Activated CD8-positive, alpha-beta memory T cell treated with anti-CD3 and anti-CD28 coated beads, Interleukin-2, amount 50 U/mL, for 1 hour (primary cell): Measurements from ENCODE around the gene ZFP36.

Source experiments
- DNase-seq: peaks from one replicate; pipeline ENCODE4 v3.0.0-alpha.2; 2020; ENCODE audit errors: extremely low read depth

Gene ZFP36

DNA sequence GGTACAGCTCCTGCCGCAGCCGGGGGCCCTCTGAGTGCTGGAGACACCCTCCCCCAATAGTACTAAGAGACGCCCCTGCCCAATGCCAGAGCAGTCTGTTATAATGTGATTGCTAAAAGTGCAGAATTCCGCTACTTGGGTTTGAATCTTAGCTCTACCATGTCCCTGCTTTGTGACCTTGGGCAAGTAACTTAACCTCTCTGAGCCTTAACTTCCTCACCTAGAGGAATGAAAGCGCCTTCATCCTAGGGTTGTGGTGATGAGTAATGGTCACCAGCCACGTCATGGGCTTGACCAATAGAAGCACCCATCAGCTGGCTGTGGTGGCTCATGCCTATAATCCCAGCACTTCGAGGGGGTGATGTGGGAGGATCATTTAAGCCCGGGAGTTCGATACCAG lies 12.4 kb downstream of the ZFP36 start:
- DNase-seq: no peak

DNA sequence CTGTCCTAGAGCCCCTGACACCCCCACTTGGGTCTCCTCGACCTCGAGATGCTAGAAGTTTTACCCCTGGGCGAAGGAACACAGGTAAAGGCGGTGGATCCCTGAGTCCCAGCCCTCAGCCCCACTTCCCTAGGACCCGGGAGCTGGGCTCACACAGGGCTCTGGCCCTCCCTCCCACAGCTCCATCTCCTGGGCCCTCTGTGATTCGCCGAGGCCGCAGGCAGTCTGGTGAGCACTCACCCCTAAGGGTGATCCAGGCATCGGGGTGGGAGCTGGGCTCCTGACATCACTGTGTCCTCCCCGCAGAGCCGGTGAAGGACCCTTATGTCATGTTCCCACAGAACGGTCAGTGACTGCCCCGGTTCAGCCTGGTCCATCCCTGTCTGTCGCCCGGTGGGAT lies 14.1 kb downstream of the ZFP36 start:
- DNase-seq: no peak

DNA sequence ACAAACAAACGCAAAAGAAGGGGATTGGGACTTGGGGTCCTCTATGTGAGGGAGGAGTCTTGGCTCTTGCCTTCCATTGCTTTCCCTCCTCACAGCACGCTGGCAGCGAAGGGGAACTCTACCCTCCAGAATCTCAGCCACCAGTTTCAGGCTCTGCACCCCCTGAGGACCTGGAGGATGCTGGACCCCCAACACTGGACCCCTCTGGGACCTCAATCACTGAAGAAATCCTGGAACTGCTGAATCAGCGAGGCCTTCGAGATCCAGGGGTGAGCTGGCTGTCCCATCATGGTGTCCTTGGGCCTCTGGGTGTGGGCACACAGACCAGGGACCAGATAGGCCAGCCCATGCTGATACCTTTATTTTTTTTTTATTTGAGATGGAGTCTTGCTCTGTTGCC lies 15.4 kb downstream of the ZFP36 start:
- DNase-seq: no peak

DNA sequence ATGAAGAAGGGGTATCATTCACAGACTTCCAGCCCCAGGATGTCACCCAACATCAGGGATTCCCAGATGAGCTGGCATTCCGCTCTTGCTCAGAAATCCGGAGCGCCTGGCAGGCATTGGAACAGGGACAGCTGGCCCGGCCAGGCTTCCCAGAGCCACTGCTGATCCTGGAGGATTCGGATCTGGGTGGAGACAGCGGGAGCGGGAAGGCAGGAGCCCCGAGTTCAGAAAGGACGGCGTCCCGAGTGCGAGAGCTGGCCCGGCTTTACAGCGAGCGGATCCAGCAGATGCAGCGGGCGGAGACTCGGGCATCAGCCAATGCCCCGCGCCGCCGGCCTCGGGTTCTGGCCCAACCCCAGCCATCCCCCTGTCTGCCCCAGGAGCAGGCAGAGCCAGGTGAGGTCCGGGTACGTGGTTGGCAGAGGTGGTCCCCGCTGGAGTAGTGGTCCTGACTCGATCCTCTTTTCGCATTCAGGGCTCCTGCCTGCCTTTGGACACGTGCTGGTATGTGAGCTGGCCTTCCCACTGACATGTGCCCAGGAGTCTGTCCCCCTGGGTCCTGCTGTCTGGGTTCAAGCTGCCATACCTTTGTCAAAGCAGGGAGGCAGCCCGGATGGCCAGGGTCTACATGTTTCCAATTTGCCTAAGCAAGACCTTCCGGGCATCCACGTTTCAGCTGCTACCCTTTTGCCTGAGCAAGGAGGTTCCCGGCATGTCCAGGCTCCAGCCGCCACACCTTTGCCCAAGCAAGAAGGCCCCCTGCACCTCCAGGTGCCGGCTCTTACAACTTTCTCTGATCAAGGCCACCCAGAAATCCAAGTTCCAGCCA lies 16.8 kb downstream of the ZFP36 start:
- no peak for DNase-seq

DNA sequence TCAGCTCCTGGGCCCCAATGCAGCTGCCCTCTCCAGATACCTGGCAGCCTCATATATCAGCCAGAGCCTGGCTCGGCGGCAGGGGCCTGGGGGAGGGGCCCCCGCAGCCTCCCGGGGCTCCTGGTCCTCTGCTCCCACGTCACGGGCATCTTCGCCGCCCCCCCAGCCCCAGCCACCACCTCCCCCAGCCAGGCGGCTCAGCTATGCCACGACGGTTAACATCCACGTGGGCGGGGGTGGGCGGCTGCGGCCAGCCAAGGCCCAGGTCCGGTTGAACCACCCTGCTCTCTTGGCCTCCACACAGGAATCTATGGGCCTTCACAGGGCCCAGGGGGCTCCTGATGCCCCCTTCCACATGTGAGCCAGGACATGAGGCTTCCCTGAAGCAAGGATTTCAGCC lies 18.3 kb downstream of the ZFP36 start:
- no peak for DNase-seq

DNA sequence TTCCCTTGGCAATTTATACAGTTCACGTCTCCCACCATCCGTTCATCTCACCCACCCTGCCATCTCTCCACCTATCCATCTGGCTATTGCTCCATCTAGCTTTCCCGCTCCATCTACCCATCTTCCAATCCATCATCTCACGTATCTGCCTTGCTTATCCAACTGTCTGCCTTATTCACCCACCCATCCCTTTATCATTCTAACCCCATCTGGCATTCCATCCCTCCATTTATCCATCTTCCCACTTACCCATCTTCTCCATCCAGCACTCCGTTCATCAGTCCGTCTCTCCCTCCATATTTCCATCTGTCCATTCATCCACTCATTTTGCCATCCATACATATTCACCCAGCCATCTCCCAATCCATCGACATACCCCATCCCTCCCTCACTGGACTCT lies 19.1 kb downstream of the ZFP36 start:
- no peak for DNase-seq

DNA sequence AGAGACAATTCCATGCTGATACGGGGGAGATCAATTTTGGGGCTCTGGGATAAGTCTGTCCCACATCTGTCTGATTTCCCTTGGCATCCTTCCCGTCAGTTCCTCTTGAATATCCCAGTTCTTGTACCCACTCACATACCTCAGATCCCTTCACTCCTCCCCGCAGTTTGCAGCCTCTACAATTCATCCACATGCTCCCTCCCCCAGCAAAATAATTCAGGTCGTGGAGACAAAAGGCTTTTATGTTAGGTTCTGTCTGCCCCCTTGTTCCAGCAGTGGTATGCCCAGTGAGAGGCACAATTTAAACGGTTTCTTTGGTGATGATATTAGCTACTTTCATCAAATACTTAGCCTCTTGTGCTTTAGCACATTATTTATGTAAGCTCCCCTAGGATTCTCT lies 19.5 kb downstream of the ZFP36 start:
- DNase-seq: no peak

DNA sequence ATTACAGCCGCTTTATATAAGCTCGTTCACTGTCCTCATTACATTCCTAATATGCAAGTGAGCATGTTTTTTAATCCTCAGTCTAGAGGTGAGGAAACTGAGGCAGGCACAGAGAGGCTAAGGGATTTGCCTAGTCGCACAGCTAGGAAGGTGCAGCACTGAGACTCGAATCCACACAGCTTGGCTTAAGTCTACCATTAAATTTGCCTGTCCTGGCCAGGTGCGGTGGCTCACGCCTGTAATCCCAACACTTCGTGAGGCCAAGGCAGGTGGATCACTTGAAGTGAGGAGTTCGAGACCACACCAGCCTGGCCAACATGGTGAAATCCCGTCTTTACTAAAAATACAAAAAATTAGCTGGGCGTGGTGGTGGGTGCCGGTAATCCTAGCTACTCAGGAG lies 21.1 kb downstream of the ZFP36 start:
- no peak for DNase-seq

DNA sequence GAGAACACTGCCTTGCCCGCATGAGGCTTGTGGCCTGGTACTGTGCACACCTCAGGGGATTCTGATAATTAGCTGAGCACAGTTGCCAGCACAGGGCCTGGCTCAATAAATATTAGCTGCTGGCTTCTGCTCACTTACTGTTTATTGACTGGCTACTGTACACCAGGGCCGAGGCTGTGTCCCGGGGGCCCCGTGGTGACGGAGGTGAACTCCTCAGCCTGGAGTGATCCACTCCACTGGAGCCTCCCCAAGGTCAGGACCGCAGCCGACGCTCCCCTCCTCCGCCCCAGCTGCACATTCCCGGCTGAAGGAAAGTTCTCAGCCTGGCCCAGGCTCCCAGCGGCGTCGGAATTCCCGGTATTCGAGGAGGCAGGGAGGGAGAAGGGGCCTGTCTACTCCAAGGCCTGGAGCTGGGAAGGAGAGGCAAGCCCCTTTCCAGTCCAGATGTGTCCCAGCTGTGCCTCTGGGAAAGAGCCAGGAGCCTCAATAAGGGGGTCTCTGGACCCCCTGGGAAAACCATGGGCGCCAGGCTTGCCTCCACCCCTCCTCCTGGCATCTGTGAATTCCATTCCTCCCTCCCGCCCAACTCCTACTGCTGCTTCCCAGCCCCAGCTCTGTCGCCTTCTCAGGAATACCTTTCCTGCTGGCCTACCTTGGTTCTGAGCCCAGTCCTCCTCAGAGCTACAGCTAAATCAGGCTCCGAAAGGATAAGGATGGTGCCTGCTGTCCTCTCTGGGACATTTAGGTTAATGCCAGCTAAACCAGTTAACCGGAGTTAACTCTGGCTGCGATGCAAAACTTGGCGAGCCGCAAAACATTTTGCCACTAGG lies 21.9 kb downstream of the ZFP36 start:
- DNase-seq: no peak

DNA sequence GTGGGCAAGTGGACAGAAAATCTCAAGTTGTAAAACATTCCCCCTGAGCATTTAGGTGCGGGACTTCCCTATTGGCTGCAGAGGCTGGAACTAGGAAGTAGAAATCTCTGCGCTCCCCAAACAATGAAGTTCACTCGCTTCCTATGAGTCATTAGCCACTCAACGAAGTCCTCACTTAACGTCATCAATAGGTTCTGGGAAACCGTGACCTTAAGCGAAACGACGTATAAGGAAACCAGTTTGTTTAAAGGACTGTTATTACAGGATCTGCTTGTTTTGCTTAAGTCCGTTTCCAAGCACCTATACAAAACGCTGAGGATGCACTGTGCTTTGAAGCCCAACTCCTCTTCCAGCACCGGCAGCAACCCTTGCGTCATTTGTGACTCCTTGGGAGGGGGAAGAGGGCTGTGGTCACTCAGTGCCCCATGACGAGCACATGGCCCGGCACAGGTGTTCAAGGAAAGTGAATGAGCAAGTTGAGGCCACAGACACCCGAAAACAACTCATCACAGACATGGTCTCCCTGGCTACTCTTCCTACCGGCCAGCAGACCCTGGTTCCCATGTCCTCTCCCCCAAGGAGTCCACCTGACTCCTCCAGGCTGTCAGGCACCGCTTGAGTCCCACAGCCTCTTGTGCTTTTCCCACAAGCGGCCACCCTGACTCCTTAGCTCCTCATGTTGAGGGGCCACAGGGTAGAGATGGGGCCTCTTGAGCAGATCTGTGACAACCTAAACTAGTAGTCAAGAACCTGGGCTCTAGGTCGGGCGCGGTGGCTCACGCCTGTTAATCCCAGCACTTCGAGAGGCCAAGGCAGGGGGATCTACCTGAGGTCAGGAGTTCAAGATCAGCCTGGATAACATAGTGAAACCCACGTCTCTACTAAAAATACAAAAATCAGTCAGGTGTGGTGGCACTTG lies 24.3 kb downstream of the ZFP36 start:
- DNase-seq: peak; percentile 57

DNA sequence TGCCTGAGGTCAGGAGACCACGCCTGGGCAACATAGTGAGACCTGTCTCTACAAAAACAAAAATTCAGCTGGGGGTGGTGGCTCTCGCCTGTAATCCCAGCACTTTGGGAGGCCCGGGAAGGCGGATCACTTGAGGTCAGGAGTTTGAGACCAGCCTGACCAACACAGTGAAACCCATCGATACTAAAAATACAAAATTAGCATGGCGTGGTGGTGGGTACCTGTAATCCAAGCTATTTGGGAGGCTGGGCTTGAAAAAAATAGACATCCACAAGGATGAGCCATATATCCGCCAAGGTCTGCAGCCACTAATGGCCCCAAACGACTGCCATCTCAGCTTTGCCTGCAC lies 26.0 kb downstream of the ZFP36 start:
- DNase-seq: no peak

DNA sequence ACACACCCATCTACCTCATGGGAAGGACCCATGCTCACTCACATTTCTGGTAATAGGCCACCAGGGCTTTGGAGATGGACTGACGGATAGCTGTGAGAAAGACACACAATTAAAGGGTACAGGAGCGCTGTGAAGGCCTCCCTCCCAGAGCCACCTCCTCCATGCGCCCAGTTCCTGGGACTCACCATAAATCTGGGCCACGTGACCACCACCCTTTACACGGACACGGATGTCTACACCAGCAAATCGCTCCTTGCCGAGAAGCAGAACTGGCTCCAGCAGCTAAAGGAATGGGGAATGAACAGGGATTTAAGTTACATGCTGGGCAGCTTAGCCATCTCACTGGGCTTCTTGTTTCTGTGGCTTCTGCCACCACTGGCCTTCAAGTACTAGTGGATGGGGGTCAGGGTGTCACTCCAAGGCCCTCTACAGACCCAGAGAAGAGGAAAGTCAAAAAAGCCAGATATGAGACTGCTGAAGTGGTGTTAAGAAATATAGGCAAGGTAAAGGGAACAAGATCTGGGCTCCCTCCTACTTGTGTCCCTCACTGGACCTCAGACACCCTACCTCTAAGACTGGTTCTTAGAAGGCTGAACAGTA lies 26.9 kb downstream of the ZFP36 start:
- no peak for DNase-seq

DNA sequence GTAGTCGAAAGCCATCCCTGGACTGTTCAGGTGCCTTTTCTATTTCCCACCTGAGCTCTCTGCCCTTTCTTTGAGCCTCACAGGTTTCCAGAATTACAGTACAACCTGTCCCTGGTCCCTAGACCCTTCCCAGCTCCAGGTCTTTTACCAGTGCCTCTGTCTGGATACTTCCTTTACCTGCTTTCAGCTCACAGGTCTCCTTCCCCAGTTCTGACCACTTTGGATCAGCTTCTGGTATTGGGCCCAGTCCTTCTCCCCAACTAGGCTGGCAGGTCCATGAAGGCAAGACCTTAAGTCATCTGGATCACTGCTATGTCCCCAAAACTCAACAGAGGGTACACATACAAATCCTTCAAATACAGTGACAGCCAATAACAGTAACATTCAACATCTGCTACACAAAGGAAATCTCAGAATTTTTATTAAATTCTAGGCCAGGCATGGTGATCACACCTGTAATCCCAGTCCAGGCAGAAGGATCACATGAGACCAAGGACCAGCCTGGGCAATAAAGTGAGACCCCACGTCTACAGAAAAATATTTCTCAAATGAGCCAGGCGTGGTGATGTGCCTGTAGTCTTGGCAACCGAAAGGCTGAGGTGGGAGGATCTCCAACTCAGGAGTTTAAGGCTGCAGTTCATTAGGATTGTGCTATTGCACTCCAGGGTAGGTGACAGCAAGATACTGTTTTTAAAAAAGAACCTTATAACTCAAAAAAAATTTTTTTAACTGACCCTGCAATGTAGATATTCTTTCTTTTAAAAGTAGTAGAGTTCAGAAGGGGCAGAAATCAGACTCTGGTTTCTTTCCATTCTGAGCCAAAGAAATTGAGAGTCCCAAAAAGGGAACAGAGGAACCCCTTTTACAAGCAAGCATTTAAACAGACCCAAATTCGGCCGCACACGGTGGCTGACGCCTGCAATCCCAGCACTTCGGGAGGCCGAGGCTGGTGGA lies 27.8 kb downstream of the ZFP36 start:
- DNase-seq: no peak

DNA sequence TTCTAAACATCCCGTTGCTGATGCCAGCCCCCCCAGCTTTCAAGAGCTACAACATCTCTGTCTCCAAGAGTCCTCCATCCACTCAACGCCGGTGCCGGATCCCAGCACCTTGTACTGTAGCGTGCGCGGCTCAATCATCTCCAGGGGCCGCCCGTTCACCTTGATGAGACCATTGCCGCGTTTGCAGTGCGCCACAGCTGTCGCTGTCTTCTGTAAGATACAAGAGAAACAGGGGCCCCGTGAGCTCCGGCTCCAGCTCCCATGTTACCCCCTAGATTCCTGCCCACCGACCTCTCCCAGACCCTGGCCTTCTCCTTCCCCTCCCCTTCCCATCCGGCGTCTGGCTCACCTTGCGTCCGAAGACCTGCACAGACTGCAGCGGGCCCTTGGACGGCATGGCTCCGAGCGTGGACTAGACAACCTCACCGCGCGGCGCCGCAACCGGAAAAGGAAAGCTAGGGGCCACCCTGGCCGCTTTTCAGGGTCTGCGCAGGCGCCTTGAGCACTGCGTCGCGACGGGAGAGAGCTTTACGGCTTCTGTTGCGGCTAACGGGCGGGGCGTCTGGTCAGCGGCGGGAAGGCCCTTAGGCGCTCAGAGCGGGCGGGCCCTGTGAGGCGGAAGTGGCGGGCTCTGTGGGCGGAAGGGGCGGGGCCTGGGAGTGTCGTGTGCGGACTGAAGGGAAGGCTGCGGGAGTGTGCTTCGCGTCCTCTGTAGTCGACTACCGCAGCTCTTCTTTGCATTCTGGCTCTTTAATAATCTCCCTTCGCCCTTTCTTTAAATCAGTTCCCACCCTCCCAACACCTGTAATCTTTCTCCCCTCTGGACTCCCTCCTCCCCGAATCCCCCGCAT lies 29.1 kb downstream of the ZFP36 start, which contains the start of gene RPS16:
TSS of gene RPS16 (minus strand) at position 451 of the 851 bp plus-strand sequence. CDS start at position 397, 54 bp downstream.
- DNase-seq: peak; percentile 98

DNA sequence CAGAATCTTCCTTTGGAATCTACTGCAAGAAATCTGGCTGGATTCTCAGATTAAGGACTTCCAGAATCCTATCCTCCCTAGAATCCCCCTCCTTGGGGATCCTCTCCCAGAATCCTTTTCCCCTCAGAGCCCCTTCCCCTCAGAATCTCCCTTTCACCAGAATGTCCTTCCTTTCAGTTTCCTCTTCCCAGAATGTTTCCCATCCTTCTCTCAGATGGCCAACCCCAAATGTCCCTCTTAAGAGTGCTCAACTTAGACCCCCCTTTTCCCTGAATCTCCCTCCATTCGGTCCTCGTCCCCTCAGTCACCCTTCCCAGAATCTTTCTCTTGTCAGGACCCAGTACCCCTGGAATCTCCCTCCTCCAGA lies 29.7 kb downstream of the ZFP36 start:
- no peak for DNase-seq

DNA sequence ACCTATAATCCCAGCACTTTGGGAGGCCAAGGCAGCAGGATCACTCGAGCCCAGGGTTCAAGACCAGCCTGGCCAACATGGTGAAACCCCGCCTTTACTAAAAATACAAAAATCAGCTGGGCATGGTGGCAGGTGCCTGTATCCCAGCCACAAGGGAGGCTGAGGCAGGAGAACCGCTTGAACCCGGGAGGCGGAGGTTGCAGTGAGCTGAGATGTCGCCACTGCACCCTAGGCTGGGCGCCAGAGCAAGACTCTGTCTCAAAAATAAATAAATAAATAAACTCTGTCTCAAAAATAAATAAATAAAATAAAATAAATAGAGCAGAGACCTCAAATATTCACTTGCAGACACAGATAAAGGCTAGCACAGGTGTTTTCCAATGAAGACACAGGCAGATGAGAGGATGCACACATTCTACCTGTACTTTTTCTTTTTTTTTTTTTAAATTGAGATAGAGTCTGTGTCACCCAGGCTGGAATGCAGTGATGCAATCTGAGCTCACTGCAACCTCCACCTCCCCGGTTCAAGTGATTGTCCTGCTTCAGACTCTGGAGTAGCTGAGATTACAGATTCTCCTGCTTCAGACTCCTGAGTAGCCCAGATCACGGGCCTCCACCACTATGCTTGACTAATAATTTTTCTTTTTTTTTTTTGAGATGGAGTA lies 31.8 kb downstream of the ZFP36 start:
- DNase-seq: no peak

DNA sequence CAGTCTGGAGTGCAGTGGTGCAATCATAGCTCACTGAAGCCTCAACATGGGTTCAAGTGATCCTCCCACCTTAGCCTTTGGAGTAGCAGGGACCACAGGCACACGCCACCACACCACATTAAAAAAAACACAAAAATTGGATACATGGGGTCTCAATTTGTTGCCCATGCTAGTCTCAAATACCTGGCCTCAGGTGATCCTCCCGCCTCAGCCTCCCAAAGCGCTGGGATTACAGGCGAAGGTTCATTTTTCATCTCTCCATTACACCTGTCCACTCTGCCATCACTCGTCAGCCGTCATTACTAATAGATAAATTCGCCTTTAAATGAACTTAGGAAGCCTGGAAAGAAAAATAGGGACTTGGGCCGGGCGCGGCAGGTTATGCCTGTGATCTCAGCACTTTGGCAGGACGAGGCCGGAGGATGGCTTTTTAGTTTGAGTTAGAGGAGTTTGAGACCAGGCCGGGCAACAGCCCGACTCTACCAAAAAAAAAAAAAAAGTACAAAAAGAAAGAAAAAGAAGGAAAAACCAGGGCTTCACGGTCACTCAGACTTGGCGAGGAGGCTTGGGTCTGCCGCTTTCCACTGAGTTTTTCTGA lies 38.0 kb downstream of the ZFP36 start:
- DNase-seq: no peak
